PC-9 (cell line): ENCODE measurements around the gene LTK. TPM values are rescaled to one million over a fixed set of nuclear protein-coding genes. Genes with fewer than 3 reads are reported as not detected.
"Not testable (repeated sequence)": the region's sequence is repeated elsewhere in the genome, so short reads cannot be mapped to it uniquely, and the experiment has no call there.

Source experiments
- BruUV-seq: library from RNA; stranded (reverse); fragments of 400-500 nt; replicated peaks from 2 replicates; lab custom pipeline; 2021; lab: Mats Ljungman, UMichigan
- CTCF ChIA-PET: fragments of 300-600 bp; sonication (Branson Sonifier 250); formaldehyde crosslinking; loops from one replicate; lab custom pipeline; 2022; ENCODE audit warnings: antibody characterized with exemption; lab: Charles Lee
- POLR2A ChIA-PET: fragments of 300-600 bp; sonication (Branson Sonifier 250); formaldehyde crosslinking; loops from one replicate; lab custom pipeline; 2022; ENCODE audit warnings: antibody characterized with exemption; ENCODE audit not compliant: unreplicated experiment; lab: Charles Lee
- DNase-seq, 2 experiments: peaks; one replicate each; pipeline versions ENCODE4 v3.0.0 to v3.0.0-alpha.2; 2015 to 2022; ENCODE audit warnings: mixed read lengths in 1 of 2
- H2AFZ ChIP-seq: fragments of 200-600 bp; sonication (generic); 2 replicates; pipeline ENCODE4 v1.8.1; 2017; ENCODE audit warnings: antibody characterized with exemption
- H3F3A ChIP-seq: fragments of 200-600 bp; sonication (generic); 2 replicates; pipeline ENCODE4 v1.8.1; 2017; ENCODE audit warnings: antibody characterized with exemption, mild to moderate bottlenecking, low read depth; ENCODE audit not compliant: insufficient read depth
- H3K27ac ChIP-seq: fragments of 200-600 bp; sonication (generic); 2 replicates; pipeline ENCODE4 v1.6.1; 2016; ENCODE audit warnings: mixed run types
- H3K27me3 ChIP-seq: fragments of 200-600 bp; sonication (generic); 2 replicates; pipeline ENCODE4 v1.6.1; 2016; ENCODE audit warnings: low read depth, mixed run types; ENCODE audit not compliant: insufficient read depth
- H3K36me3 ChIP-seq: fragments of 200-600 bp; sonication (generic); 2 replicates; pipeline ENCODE4 v1.6.1; 2016; ENCODE audit warnings: low read depth, mixed run types
- H3K4me1 ChIP-seq: fragments of 200-600 bp; sonication (generic); replicated peaks from 2 replicates; pipeline ENCODE4 v1.6.1; 2016; ENCODE audit warnings: mixed run types; ENCODE audit not compliant: insufficient read depth
- H3K4me2 ChIP-seq: fragments of 200-600 bp; sonication (generic); 2 replicates; pipeline ENCODE4 v1.6.1; 2017; ENCODE audit warnings: mixed run types
- H3K4me3 ChIP-seq: fragments of 200-600 bp; sonication (generic); 2 replicates; pipeline ENCODE4 v1.6.1; 2016; ENCODE audit warnings: mixed run types
- H3K79me2 ChIP-seq: fragments of 200-600 bp; sonication (generic); 2 replicates; pipeline ENCODE4 v1.6.1; 2017; ENCODE audit warnings: low read depth, mixed run types
- H3K9me2 ChIP-seq: fragments of 200-600 bp; sonication (generic); 2 replicates; pipeline ENCODE4 v1.8.1; 2017; ENCODE audit warnings: mild to moderate bottlenecking; ENCODE audit not compliant: insufficient read depth
- H3K9me3 ChIP-seq: fragments of 200-600 bp; sonication (generic); 2 replicates; pipeline ENCODE4 v1.8.1; 2016; ENCODE audit warnings: low read depth; ENCODE audit not compliant: insufficient read depth
- H4K20me1 ChIP-seq: fragments of 200-600 bp; sonication (generic); 2 replicates; pipeline ENCODE4 v1.8.1; 2017; ENCODE audit not compliant: insufficient read depth
- CTCF ChIP-seq: fragments of 200-600 bp; sonication (generic); conservative IDR thresholded peaks from 2 replicates; pipeline ENCODE4 v1.6.1; 2017; ENCODE audit warnings: mixed run types, antibody characterized with exemption, mild to moderate bottlenecking, moderate library complexity
- EZH2 ChIP-seq: fragments of 200-600 bp; sonication (generic); IDR thresholded peaks from 2 replicates; pipeline ENCODE4 v1.8.0; 2017; ENCODE audit warnings: antibody characterized with exemption, low read depth
- intact Hi-C: fragments of 100-400 bp; cut with micrococcal nuclease; formaldehyde crosslinking; loops from one replicate; pipeline ENCODE4 v1.10.0; 2022; ENCODE audit not compliant: unreplicated experiment
- total RNA-seq: library from RNA; stranded (reverse); gene quantifications from 2 replicates; pipeline ENCODE4 v1.2.3, GENCODE V29; 2021

The LTK gene
- total RNA-seq, 1 experiment from 2014 or later = 0.11 TPM

GRCh38 chr15:41474941-41475340 lies 38.7 kb downstream of the LTK start:
- no peak overlapping the region for H2AFZ ChIP-seq
- peaks cover 12% of the 10 kb centered on the region for H3K36me3 ChIP-seq
- H3F3A ChIP-seq = no peaks in the 10 kb centered on the region
- no peak overlapping the region for H3K27ac ChIP-seq
- H4K20me1 ChIP-seq = no peaks in the 10 kb centered on the region
- POLR2A ChIA-PET = no interaction called here
- intact Hi-C loops = no loop called here
- TF ChIP-seq EZH2 (no peak), CTCF (no peak)
- no peak overlapping the region for H3K4me3 ChIP-seq
- DNase-seq = no peak
- no TSS peak for BruUV-seq
- H3K27me3 ChIP-seq = no peaks in the 10 kb centered on the region
- CTCF ChIA-PET = no interaction called here
- no peaks in the 10 kb centered on the region for H3K79me2 ChIP-seq
- peaks cover 11% of the 10 kb centered on the region for H3K4me1 ChIP-seq
- no peaks in the 10 kb centered on the region for H3K9me3 ChIP-seq
- H3K4me2 ChIP-seq = no peak overlapping the region
- no peaks in the 10 kb centered on the region for H3K9me2 ChIP-seq

GRCh38 chr15:41474436-41474835 lies 39.2 kb downstream of the LTK start:
- POLR2A ChIA-PET = no interaction called here

GRCh38 chr15:41473418-41473817 lies 40.2 kb downstream of the LTK start:
- H3K27ac ChIP-seq = no peak overlapping the region
- H3K27me3 ChIP-seq = no peaks in the 10 kb centered on the region
- H3F3A ChIP-seq = no peaks in the 10 kb centered on the region
- CTCF ChIA-PET = no interaction called here
- no TSS peak for BruUV-seq
- no peak overlapping the region for H2AFZ ChIP-seq
- no peaks in the 10 kb centered on the region for H4K20me1 ChIP-seq
- DNase-seq = no peak
- H3K4me3 ChIP-seq = no peak overlapping the region
- peaks cover 10% of the 10 kb centered on the region; the same call in 1 of the 2 replicates for H3K36me3 ChIP-seq
- POLR2A ChIA-PET = no interaction called here
- no peaks in the 10 kb centered on the region for H3K79me2 ChIP-seq
- intact Hi-C loops = no loop called here
- H3K4me1 ChIP-seq = peaks cover 11% of the 10 kb centered on the region
- H3K9me2 ChIP-seq = no peaks in the 10 kb centered on the region
- H3K4me2 ChIP-seq = no peak overlapping the region
- no peak for TF ChIP-seq EZH2
- TF ChIP-seq CTCF = no peak
- H3K9me3 ChIP-seq = no peaks in the 10 kb centered on the region

More at GRCh38 chr15:41474436-41474835, 39.2 kb downstream of the LTK start:
- H3K27me3 ChIP-seq = no peaks in the 10 kb centered on the region
- H3F3A ChIP-seq = no peaks in the 10 kb centered on the region
- H3K36me3 ChIP-seq = peaks cover 10% of the 10 kb centered on the region; the same call in 1 of the 2 replicates
- H3K79me2 ChIP-seq = no peaks in the 10 kb centered on the region
- no peak for TF ChIP-seq EZH2
- no peak for TF ChIP-seq CTCF
- no peak overlapping the region for H3K4me3 ChIP-seq
- H3K9me3 ChIP-seq = no peaks in the 10 kb centered on the region
- H3K9me2 ChIP-seq = no peaks in the 10 kb centered on the region
- no TSS peak for BruUV-seq
- H3K4me2 ChIP-seq = no peak overlapping the region
- no peaks in the 10 kb centered on the region for H4K20me1 ChIP-seq
- H3K27ac ChIP-seq = no peak overlapping the region
- DNase-seq = no peak
- CTCF ChIA-PET = no interaction called here
- H3K4me1 ChIP-seq = peaks cover 11% of the 10 kb centered on the region
- no peak overlapping the region for H2AFZ ChIP-seq
- intact Hi-C loops = no loop called here

DNA sequence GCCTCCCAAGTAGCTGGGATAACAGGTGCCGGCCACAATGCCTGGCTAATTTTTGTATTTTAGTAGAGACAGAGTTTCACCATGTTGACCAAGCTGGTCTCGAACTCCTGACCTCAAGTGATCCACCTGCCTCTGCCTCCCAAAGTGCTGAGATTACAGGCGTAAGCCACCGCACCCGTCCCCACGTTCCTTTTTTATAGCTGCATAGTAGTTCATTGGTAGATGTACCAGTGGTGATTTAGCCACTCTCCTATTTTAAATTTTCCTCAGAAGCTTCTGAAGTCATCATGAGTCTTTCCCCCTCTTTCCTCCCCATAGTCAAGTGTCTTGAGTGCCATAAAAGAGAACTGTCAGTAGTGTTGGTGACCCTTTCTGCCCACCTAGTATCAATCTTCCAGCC lies 44.0 kb downstream of the LTK start:
- H3K27ac ChIP-seq, H3K9me2 ChIP-seq, H3K36me3 ChIP-seq, BruUV-seq, H3K4me2 ChIP-seq, DNase-seq, H3F3A ChIP-seq, H3K27me3 ChIP-seq, H3K9me3 ChIP-seq, H2AFZ ChIP-seq, H3K4me3 ChIP-seq, H3K4me1 ChIP-seq, H4K20me1 ChIP-seq, intact Hi-C loops, H3K79me2 ChIP-seq: not testable (repeated sequence)
- ChIA-PET POLR2A (interaction anchor here (0.7 kb wide), 1 partner anchor 191 kb away, joined by 4 read pairs; the partner anchor contains the start of gene MGA), CTCF (interaction anchor here (0.6 to 0.8 kb wide), 3 partner anchors 91 to 810 kb away, joined by 3 to 15 read pairs (median 7); no protein-coding TSS in a partner anchor)
